HepG2 (cell line): ENCODE results near the gene SHOX. TPM values are rescaled to one million over a fixed set of nuclear protein-coding genes. Genes with fewer than 3 reads are reported as not detected.

Source experiments
- ATAC-seq: fragments of 200-7000 bp; cut with Tn5 transposase; 3 replicates; pipeline ENCODE4 v1.9.1; 2020; ENCODE audit warnings: mild to moderate bottlenecking, moderate library complexity
- BruUV-seq: library from RNA; stranded (reverse); fragments of 400-500 nt; replicated peaks from 2 replicates; lab custom pipeline; 2021; lab: Mats Ljungman, UMichigan
- CTCF ChIA-PET: fragments of 300-600 bp; formaldehyde crosslinking; extraction: SDS; loops from one replicate; lab custom pipeline; 2021; ENCODE audit warnings: low total read pairs, inconsistent platforms, low intra/inter-chr PET ratio; lab: Yijun Ruan, JAX
- POLR2A ChIA-PET: fragments of 350-600 bp; sonication (Branson Sonifier 250); formaldehyde crosslinking; loops from one replicate; lab custom pipeline; 2020; ENCODE audit warnings: antibody characterized with exemption, inconsistent platforms; lab: Yijun Ruan, JAX
- DNase-seq: peaks from one replicate; pipeline ENCODE4 v3.0.0-alpha.2; 2015; ENCODE audit warnings: low spot score
- FAIRE-seq: peaks from 3 replicates; lab custom pipeline; 2011; peaks lifted over from hg19 to GRCh38; lab: Jason Lieb, UNC
- H2AFZ ChIP-seq: one replicate; pipeline ENCODE4 v1.6.1; 2011; ENCODE audit warnings: low read length, inconsistent platforms
- H3K27ac ChIP-seq: fragments of 300-600 bp; 3 replicates; pipeline ENCODE4 v1.8.0; 2011; ENCODE audit warnings: mixed run types, mild to moderate bottlenecking, mixed read lengths, low read length, inconsistent platforms; ENCODE audit not compliant: insufficient read depth; ENCODE audit errors: extremely low read length
- H3K27me3 ChIP-seq, 2 experiments: fragments of 200-600 bp in 1 of 2; 2 replicates in 1 of 2; 3 replicates in 1 of 2; pipeline versions ENCODE4 v1.6.0 to v1.8.0; 2011; ENCODE audit warnings: low read length in 2 of 2, mild to moderate bottlenecking in 2 of 2, moderate library complexity in 2 of 2, inconsistent platforms in 1 of 2; ENCODE audit not compliant: insufficient read depth in 2 of 2, control insufficient read depth in 1 of 2
- H3K36me3 ChIP-seq, 2 experiments: fragments of 200-600 bp in 1 of 2; replicated peaks in 1 of 2; 2 replicates in 1 of 2; 3 replicates in 1 of 2; pipeline versions ENCODE4 v1.5.1 to v1.8.0; 2011; ENCODE audit warnings: low read length in 2 of 2, inconsistent platforms in 1 of 2; ENCODE audit not compliant: insufficient read depth in 2 of 2, control insufficient read depth in 1 of 2
- H3K4me1 ChIP-seq: 2 replicates; pipeline ENCODE4 v1.5.1; 2012; ENCODE audit warnings: low read length, inconsistent platforms; ENCODE audit not compliant: insufficient read depth
- H3K4me2 ChIP-seq: 2 replicates; pipeline ENCODE4 v1.6.0; 2011; ENCODE audit warnings: low read depth, low read length, inconsistent platforms
- H3K4me3 ChIP-seq, 3 experiments: fragments of 200-600 bp in 1 of 3; sonication (generic), shearing (Covaris generic) in 1 of 3; replicated peaks in 1 of 3; 2 replicates each; pipeline ENCODE4 v1.5.1; 2011 to 2016; ENCODE audit warnings: low read length in 3 of 3, inconsistent platforms in 2 of 3, low read depth in 2 of 3, mild to moderate bottlenecking in 2 of 3, control low read depth in 1 of 3, mixed read lengths in 1 of 3; ENCODE audit not compliant: insufficient read depth in 1 of 3
- H3K79me2 ChIP-seq: one replicate; pipeline ENCODE4 v1.6.1; 2011; ENCODE audit warnings: low read length, inconsistent platforms; ENCODE audit not compliant: insufficient read depth
- H3K9ac ChIP-seq: 2 replicates; pipeline ENCODE4 v1.6.0; 2011; ENCODE audit warnings: mild to moderate bottlenecking, low read depth, low read length, inconsistent platforms; ENCODE audit not compliant: insufficient read depth
- H3K9me3 ChIP-seq: 2 replicates; pipeline ENCODE4 v1.5.1; 2012; ENCODE audit warnings: mild to moderate bottlenecking, low read length
- H4K20me1 ChIP-seq: 2 replicates; pipeline ENCODE4 v1.6.0; 2011; ENCODE audit warnings: inconsistent platforms, mild to moderate bottlenecking, low read length, moderate library complexity; ENCODE audit not compliant: insufficient read depth
- KLF15 ChIP-seq: sonication (generic); formaldehyde crosslinking; IDR thresholded peaks from 2 replicates; pipeline ENCODE4 v1.8.1; 2023; ENCODE audit warnings: borderline replicate concordance, mild to moderate bottlenecking, inconsistent platforms, missing genetic modification reagents, mixed read lengths
- NFE2L1 ChIP-seq: sonication (generic); formaldehyde crosslinking; IDR thresholded peaks from 2 replicates; pipeline ENCODE4 v1.4.0; 2020; ENCODE audit warnings: missing genetic modification reagents, mild to moderate bottlenecking, borderline replicate concordance
- SALL1 ChIP-seq: sonication (generic); formaldehyde crosslinking; IDR thresholded peaks from 2 replicates; pipeline ENCODE4 v1.8.0; 2022; ENCODE audit warnings: mild to moderate bottlenecking, missing genetic modification reagents
- SRSF9 ChIP-seq: fragments of 200-400 bp; formaldehyde crosslinking; IDR thresholded peaks from 2 replicates; pipeline ENCODE4 v1.6.1; 2018; ENCODE audit warnings: borderline replicate concordance, mild to moderate bottlenecking, low read depth, low read length; ENCODE audit not compliant: insufficient read depth, poor library complexity, severe bottlenecking
- TMF1 ChIP-seq: sonication (generic); formaldehyde crosslinking; IDR thresholded peaks from 2 replicates; pipeline ENCODE4 v1.8.1; 2022; ENCODE audit warnings: low read depth, missing genetic modification reagents
- ZNF367 ChIP-seq: sonication (generic); formaldehyde crosslinking; IDR thresholded peaks from 2 replicates; pipeline ENCODE4 v1.4.0; 2020; ENCODE audit warnings: missing genetic modification reagents, borderline replicate concordance
- ZSCAN22 ChIP-seq: sonication (generic); formaldehyde crosslinking; IDR thresholded peaks from 2 replicates; pipeline ENCODE4 v1.4.0; 2020; ENCODE audit warnings: mild to moderate bottlenecking, missing genetic modification reagents
- WGBS: methylation state at CpG from one replicate; pipeline ENCODE4 v1.1.6; 2017; ENCODE audit warnings: low lambda C conversion rate; 5-methylcytosine and 5-hydroxymethylcytosine counted together
- in situ Hi-C: cut with HindIII; loops from 2 replicates; pipeline ENCODE4 v1.10.0; 2017; ENCODE audit warnings: low pct_unique_long_range_greater_than_20kb; ENCODE audit not compliant: extremely low pct_ligation_motif_present
- intact Hi-C: fragments of 100-400 bp; cut with micrococcal nuclease; formaldehyde crosslinking; loops from one replicate; pipeline ENCODE4 v1.10.0; 2022; ENCODE audit not compliant: unreplicated experiment
- polyA plus RNA-seq, 8 experiments: library from polyadenylated mRNA; depleted of rRNA in 3 of 8; stranded (reverse) in 7 of 8; unstranded in 1 of 8; fragments of >200 nt; fragmentation: Illumina TruSeq in 4 of 8; extraction: Trizol in 4 of 8; gene quantifications; 2 replicates each; pipeline versions ENCODE4 v1.2.1 to v1.2.3, GENCODE V29; 2011 to 2016; ENCODE audit warnings: low read depth in 4 of 8, missing spikeins in 1 of 8, mixed read lengths in 1 of 8; ENCODE audit not compliant: insufficient read depth in 1 of 8
- total RNA-seq, 5 experiments: library from RNA; depleted of rRNA; stranded (reverse); fragments of >200 nt; fragmentation: Illumina TruSeq; extraction: Trizol; gene quantifications; 2 replicates each; pipeline ENCODE4 v1.2.3, GENCODE V29; 2016; ENCODE audit warnings: low read depth in 1 of 5
- TF ChIP-seq, protein P1 (sequence below): sonication (generic); formaldehyde crosslinking; IDR thresholded peaks from 2 replicates; pipeline ENCODE4 v1.4.0; 2020; ENCODE audit warnings: missing genetic modification reagents, borderline replicate concordance
- TF ChIP-seq, protein P2 (sequence below), 2 experiments: sonication (generic) in 1 of 2; formaldehyde crosslinking in 1 of 2; IDR thresholded peaks; 2 replicates each; pipeline versions ENCODE4 v1.5.1 to v1.6.1; 2011 to 2020; ENCODE audit warnings: borderline replicate concordance in 1 of 2, low read depth in 1 of 2, low read length in 1 of 2, mild to moderate bottlenecking in 1 of 2, missing genetic modification reagents in 1 of 2, moderate library complexity in 1 of 2
- TF ChIP-seq, protein P3 (sequence below): sonication (generic); formaldehyde crosslinking; IDR thresholded peaks from 2 replicates; pipeline ENCODE4 v1.9.0; 2022; ENCODE audit warnings: low read depth, missing genetic modification reagents
- TF ChIP-seq, protein P4 (sequence below): sonication (generic); formaldehyde crosslinking; IDR thresholded peaks from 2 replicates; pipeline ENCODE4 v1.9.0; 2021; ENCODE audit warnings: missing genetic modification reagents, borderline replicate concordance

Gene SHOX
- total and polyA plus RNA-seq, 2 of the 13 experiments (the other 11 are each of a cell fraction or from before 2014, with no cell fraction given): not detected

GRCh38 chrX:639151-639550 lies 8.6 kb downstream of the SHOX start:
- no peaks in the 10 kb centered on the region for H3K4me1 ChIP-seq
- H3K36me3 ChIP-seq: no peaks in the 10 kb centered on the region
- POLR2A ChIA-PET: no interaction called here
- no TSS peak for BruUV-seq
- 0% methylated on average over 4 of the region's 9 CpGs for WGBS
- DNase-seq (no peak), ATAC-seq (no peak), FAIRE-seq (no peak)
- TF ChIP-seq SALL1 (CRISPR knock-in tag) (no peak), ZNF367 (no peak)
- H3K4me2 ChIP-seq: no peak overlapping the region
- CTCF ChIA-PET: no interaction called here
- H4K20me1 ChIP-seq: no peaks in the 10 kb centered on the region
- H3K79me2 ChIP-seq: no peaks in the 10 kb centered on the region
- no peak overlapping the region for H3K27ac ChIP-seq
- in situ Hi-C loops (no loop called here), intact Hi-C loops (no loop called here)
- H3K27me3 ChIP-seq: peaks cover 1 to 31% of the 10 kb centered on the region in 2 experiments; a peak in 2 of 5 replicates
- H2AFZ ChIP-seq: no peak overlapping the region
- H3K9ac ChIP-seq: no peak overlapping the region
- no peak overlapping the region for H3K4me3 ChIP-seq
- no peaks in the 10 kb centered on the region for H3K9me3 ChIP-seq

DNA sequence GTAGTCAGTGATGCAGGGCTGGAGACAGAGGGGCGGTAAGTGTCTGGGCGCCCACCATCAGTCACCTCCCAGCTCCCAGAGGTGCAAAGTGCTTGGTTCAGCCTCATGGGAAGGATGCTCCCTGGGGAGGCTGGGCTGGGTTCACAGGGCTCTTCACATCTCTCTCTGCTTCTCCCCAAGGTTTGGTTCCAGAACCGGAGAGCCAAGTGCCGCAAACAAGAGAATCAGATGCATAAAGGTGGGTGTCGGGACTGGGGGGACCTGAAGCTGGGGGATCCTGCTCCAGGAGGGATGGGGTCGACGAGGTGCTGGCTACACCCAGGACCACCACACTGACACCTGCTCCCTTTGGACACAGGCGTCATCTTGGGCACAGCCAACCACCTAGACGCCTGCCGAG lies 10.1 kb downstream of the SHOX start:
- peaks cover 1 to 20% of the 10 kb centered on the region in 2 experiments; a peak in 2 of 5 replicates for H3K27me3 ChIP-seq
- no peaks in the 10 kb centered on the region for H3K9me3 ChIP-seq
- intact Hi-C loops: no loop called here
- DNase-seq (no peak), FAIRE-seq (no peak), ATAC-seq (no peak)
- no peak overlapping the region for H3K4me2 ChIP-seq
- no peak overlapping the region for H3K9ac ChIP-seq
- H2AFZ ChIP-seq: no peak overlapping the region
- no peak overlapping the region for H3K27ac ChIP-seq
- H3K4me1 ChIP-seq: no peaks in the 10 kb centered on the region
- in situ Hi-C loops: no loop called here
- 24% methylated on average over 4 of the region's 10 CpGs for WGBS
- no peak overlapping the region for H3K4me3 ChIP-seq
- H3K36me3 ChIP-seq: no peaks in the 10 kb centered on the region
- no peaks in the 10 kb centered on the region for H4K20me1 ChIP-seq
- no TSS peak for BruUV-seq
- POLR2A ChIA-PET: no interaction called here
- CTCF ChIA-PET: no interaction called here
- H3K79me2 ChIP-seq: no peaks in the 10 kb centered on the region
- TF ChIP-seq TMF1: no peak
- TF ChIP-seq, protein P1, sequence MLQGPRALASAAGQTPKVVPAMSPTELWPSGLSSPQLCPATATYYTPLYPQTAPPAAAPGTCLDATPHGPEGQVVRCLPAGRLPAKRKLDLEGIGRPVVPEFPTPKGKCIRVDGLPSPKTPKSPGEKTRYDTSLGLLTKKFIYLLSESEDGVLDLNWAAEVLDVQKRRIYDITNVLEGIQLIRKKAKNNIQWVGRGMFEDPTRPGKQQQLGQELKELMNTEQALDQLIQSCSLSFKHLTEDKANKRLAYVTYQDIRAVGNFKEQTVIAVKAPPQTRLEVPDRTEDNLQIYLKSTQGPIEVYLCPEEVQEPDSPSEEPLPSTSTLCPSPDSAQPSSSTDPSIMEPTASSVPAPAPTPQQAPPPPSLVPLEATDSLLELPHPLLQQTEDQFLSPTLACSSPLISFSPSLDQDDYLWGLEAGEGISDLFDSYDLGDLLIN (CRISPR knock-in tag): no peak
- no peak for TF ChIP-seq ZSCAN22 (CRISPR knock-in tag)
- TF ChIP-seq SRSF9: no peak
- TF ChIP-seq, protein P2, sequence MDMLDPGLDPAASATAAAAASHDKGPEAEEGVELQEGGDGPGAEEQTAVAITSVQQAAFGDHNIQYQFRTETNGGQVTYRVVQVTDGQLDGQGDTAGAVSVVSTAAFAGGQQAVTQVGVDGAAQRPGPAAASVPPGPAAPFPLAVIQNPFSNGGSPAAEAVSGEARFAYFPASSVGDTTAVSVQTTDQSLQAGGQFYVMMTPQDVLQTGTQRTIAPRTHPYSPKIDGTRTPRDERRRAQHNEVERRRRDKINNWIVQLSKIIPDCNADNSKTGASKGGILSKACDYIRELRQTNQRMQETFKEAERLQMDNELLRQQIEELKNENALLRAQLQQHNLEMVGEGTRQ (IDR thresholded peaks at IDR 0.05; ENCODE audit: low read depth, low read length): no peak
- TF ChIP-seq, protein P2 (CRISPR knock-in tag; IDR thresholded peaks at IDR 0.05; ENCODE audit: borderline replicate concordance): no peak
- TF ChIP-seq, protein P3, sequence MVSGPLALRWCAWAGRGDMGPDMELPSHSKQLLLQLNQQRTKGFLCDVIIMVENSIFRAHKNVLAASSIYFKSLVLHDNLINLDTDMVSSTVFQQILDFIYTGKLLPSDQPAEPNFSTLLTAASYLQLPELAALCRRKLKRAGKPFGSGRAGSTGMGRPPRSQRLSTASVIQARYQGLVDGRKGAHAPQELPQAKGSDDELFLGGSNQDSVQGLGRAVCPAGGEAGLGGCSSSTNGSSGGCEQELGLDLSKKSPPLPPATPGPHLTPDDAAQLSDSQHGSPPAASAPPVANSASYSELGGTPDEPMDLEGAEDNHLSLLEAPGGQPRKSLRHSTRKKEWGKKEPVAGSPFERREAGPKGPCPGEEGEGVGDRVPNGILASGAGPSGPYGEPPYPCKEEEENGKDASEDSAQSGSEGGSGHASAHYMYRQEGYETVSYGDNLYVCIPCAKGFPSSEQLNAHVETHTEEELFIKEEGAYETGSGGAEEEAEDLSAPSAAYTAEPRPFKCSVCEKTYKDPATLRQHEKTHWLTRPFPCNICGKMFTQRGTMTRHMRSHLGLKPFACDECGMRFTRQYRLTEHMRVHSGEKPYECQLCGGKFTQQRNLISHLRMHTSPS (CRISPR knock-in tag): no peak
- TF ChIP-seq NFE2L1 (CRISPR knock-in tag): no peak
- TF ChIP-seq, protein P4, sequence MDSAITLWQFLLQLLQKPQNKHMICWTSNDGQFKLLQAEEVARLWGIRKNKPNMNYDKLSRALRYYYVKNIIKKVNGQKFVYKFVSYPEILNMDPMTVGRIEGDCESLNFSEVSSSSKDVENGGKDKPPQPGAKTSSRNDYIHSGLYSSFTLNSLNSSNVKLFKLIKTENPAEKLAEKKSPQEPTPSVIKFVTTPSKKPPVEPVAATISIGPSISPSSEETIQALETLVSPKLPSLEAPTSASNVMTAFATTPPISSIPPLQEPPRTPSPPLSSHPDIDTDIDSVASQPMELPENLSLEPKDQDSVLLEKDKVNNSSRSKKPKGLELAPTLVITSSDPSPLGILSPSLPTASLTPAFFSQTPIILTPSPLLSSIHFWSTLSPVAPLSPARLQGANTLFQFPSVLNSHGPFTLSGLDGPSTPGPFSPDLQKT: no peak
- TF ChIP-seq KLF15 (CRISPR knock-in tag): no peak
